A549 treated with Hydrocortisone at 1 μM for 4 hours (cell line): ENCODE results near the gene RTCA. TPM values are rescaled to one million over a fixed set of nuclear protein-coding genes. Genes with fewer than 3 reads are reported as not detected.

Experiments used
- total RNA-seq: library from RNA; stranded (reverse); fragments of 200-300 nt; extraction: Qiagen RNA extraction; gene quantifications from 5 replicates; pipeline ENCODE4 v1.2.3, GENCODE V29; 2022

Gene RTCA
- 22.0 to 24.6 TPM (median 22.4 TPM) in 5 replicates for total RNA-seq

DNA sequence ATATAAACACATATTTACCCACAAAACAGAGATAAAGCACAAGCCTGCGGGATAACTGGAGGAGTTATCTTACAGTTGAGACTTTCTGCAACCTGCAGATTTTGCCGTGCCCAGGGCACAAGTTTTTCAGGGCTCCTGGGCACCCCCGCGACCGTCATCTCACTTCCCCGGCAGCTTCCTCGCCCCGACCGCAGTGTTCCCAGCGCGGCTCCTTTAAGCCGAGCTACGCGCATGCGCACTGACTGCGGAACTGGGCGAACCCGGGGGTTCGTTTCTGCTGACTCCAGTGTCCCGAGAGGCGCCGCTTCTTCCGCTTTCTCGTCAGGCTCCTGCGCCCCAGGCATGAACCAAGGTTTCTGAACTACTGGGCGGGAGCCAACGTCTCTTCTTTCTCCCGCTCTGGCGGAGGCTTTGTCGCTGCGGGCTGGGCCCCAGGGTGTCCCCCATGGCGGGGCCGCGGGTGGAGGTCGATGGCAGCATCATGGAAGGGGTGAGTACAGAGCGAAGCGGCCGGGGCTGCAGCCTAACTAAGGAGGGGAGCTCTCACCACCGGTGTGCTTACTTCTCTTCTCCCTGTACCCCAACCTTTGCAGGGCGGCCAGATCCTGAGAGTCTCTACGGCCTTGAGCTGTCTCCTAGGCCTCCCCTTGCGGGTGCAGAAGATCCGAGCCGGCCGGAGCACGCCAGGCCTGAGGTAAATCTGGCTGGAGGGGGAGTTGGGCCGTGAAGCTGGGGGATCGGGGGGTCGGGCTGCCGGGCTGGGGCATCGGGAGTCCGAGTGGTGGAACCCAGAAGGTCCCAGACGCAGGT lies at the start of gene RTCA:
TSS of gene RTCA (plus strand) at position 286 of the 810 bp plus-strand sequence. CDS start at position 446, 160 bp downstream.

DNA sequence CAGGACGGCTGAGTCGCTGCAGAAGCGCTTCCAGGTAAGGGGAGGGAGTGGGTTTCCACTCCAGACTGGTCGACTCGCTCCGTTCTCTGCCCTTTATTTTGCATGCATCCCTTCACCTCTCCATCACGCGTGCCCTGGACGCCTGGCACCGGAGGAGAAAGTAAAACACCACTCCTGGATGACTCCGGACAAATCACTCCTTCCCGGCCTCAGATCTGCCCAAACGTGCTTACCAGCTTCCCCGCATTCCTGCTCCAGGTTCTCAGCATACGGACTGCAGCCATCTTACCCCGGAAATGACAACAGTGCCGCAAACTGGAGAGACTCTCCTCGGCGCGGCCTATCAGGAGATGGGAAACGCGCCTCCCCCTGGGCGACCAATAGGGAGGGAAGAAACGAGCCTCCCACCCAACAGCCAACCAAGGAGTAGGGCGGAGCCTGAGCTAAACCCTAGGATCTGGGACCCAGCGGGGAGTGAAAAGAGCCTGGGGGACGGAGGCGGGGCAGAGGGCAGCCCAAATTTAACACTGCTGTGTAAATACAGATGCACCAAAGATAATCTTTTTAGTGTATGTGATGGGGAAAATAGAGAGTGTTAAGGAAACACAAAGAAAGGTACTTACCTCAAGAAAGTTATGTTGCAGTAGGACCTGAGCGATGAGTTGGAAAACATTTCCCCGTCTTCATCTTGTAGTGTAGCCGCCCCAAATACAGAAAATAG lies 16.3 kb upstream of the RTCA start, which contains the start of gene DBT:
TSS of gene DBT (minus strand) at position 298 of the 721 bp plus-strand sequence. CDS start at position 284, 14 bp downstream.

Other genes with a start within 250 kb of the RTCA start
- gene SASS6, start 133.3 kb upstream of the RTCA start, total RNA-seq = 3.1 to 4.5 TPM (median 3.7 TPM) in 5 replicates
- gene TRMT13, start 133.1 kb upstream of the RTCA start, total RNA-seq = 5.1 to 9.3 TPM (median 5.9 TPM) in 5 replicates
- gene LRRC39, start 88.0 kb upstream of the RTCA start, total RNA-seq = 0.06 to 0.13 TPM (median 0.08 TPM) in 5 replicates
- gene DBT, start 16.4 kb upstream of the RTCA start, total RNA-seq = 3.3 to 4.5 TPM (median 4.2 TPM) in 5 replicates
- 2.0 to 3.0 TPM (median 2.5 TPM) in 5 replicates for gene CDC14A, start 86.3 kb downstream of the RTCA start, total RNA-seq